Ureter (tissue), 1 donor: ENCODE data around the gene FBXO31. TPM values are rescaled to one million over a fixed set of nuclear protein-coding genes. Genes with fewer than 3 reads are reported as not detected.

ENCODE experiments used
- DNase-seq: peaks from one replicate; pipeline ENCODE4 v3.0.0-alpha.2; 2020; ENCODE audit warnings: low spot score
- total RNA-seq: library from RNA; stranded (reverse); gene quantifications from one replicate; pipeline ENCODE4 v1.2.4, GENCODE V29; 2023
- donor health status: DM: yes; HTN: yes; CAD: no.

Gene FBXO31
- 52.1 TPM for total RNA-seq

DNA sequence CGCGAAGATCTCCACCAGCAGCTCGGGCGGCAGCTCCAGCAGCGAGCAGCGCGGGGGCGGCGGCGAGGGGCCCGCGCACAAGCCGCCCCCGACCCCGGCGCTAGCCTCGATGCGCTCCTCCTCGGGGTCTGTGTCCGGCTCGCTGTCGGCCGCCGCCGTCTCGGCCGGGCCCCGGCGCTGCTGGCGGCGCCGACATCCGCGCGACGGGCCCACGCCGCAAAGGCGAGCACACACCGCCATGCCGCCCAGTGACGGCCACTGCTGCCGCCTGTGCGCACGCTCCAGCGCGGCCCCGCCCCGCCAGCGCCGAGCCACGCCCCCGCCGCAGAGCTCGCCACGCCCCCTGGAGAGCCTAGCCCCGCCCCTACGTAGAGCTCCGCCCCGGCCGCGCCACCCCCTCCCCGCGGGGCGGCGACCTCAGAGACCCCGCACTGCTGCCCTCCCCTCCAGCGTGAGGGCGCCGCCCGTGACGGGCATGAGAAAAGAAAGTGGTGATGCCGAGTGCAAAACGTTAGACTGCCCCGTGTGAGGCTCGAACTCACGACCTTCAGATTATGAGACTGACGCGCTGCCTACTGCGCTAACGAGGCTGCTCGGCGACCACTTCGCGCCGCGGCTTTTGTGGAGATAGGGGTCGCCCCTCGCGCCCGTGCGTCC lies at the start of gene FBXO31:
FBXO31 (minus strand) TSS at position 272 of the 657 bp plus-strand sequence; CDS start at position 240, 32 bp downstream.
- DNase-seq, result peak; percentile 91

DNA sequence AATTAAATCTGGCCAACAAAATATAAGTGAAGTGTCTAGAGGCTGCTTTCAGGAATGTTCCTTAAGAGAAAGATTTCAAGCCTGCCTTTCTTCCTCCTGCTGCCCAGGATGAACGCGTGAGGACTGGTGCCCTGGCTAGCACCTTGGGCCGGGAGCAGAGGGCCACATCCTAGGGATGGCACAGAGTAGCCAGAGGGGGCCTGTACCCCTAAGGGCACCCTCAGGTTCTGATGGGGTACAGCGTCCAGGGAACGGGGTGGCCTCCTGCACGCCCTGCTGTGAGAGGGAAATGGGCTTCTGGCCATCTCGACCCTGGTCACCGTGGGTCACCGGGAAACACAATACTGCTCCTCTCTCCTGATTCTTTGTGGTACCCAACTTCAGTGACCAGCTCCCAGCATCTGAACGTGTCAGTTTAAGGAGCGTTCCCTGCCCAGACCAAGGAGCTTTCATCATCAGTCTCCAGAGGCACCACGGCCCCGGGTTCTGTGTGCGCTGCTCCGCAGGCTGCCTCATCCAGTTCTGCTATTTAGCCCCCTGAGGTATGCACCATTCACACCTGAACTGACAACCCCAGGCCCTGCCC lies 48.8 kb upstream of the FBXO31 start:
- no peak for DNase-seq

GRCh38 chr16:87431926-87432325 lies 48.4 kb upstream of the FBXO31 start:
- no peak for DNase-seq

DNA sequence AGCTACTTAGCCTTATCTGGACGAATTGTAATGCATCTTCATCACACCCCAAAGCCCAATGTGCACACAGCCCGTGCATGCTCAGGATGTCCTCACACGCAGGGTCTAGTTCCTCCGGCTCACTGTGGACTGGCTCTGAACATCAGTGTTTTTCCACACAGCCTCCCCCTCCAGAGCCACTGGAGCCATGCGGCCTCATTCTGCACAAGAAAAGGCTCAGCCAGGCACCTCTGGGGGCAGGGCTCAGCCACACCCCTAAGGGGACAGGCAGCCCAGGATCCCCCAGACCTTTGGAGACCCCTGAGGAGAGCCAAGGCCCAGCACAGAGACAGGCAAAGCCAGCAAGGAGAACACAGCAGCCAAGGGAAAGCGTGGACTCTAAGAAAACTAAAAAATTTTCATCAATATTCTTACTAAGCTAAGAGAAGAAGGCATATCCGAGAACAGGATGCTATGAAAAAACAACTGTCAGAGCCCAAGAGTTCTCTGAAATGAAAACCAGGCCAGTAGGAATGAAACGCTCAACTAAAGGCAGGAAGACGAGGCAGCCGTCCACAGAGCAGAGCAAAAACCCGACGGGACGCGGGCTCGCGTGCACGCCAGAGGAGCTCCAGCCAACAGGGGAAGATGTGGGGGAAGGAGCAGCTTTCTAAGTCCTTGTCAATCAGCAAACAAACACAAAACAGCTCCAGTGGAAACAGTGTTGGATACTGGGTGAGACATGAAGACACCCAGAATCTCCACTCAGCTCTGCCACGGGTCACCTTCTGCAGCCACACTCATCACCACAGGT lies 43.0 kb upstream of the FBXO31 start:
- DNase-seq, result no peak

- DNase-seq, result no peak
Observed at GRCh38 chr16:87425941-87426340, 42.4 kb upstream of the FBXO31 start.

DNA sequence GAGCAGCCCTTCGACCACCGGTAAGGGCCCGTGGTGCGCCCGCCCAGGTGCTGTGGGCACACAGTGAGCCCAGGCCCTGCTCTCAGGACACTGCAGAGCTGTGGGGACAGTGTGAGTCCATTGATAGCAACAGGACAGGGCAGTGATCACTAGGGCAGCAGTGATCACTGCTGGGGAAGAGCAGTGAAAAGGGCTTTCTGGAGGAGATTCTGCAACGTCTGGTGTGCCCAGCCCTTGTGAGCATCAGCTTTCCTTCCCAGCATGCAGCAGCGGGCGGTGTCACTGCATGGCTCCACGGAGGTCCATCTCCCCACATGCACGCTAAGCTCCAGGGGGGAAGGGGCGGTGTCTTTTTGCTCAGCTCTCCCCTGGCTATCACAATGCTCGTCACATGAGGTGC lies 40.7 kb upstream of the FBXO31 start:
- DNase-seq, result no peak

- no peak for DNase-seq
Observed at GRCh38 chr16:87423429-87423828, 39.9 kb upstream of the FBXO31 start.

GRCh38 chr16:87422106-87422505 lies 38.5 kb upstream of the FBXO31 start:
- DNase-seq, result no peak

GRCh38 chr16:87421003-87421912 lies 37.7 kb upstream of the FBXO31 start:
- no peak for DNase-seq

GRCh38 chr16:87420026-87421002 lies 36.7 kb upstream of the FBXO31 start:
- DNase-seq, result no peak

GRCh38 chr16:87418644-87419043 lies 35.1 kb upstream of the FBXO31 start:
- DNase-seq, result no peak

- DNase-seq, result no peak
Observed at GRCh38 chr16:87418216-87418615, 34.6 kb upstream of the FBXO31 start.

GRCh38 chr16:87417528-87417910 lies 33.9 kb upstream of the FBXO31 start:
- no peak for DNase-seq

DNA sequence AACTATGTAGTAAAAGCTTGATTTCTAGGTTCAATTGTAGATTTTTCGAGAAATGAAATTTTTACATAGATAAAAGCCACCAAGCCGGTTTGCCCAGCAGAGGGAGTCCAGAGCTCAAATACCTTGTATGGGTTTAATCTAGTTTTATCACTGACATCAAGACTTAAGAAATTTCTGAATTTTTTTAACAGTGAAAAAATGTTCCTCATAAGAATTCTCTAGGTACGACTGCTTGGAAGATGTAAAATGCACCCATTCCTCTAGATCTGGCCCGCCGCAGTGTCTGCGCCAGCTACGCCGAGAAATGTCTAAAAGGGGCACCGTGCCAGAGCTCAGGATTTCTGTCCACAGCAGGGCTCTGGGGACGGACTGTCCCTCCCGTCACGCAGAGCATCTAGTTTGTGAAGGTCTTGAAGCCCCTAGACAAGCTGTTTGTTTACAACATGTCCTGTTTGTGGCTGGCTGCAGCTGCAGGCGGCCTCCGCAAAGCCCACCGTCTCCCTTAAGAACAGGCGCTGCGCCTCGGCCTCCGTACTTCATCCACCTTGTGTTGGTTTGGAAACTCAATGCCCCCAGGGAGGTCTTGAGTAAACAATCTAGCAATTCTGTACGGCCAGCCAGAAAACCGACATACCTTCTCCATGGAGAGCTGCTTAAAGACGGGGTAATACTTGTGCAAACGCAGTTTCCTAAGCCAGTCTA lies 33.4 kb upstream of the FBXO31 start:
- DNase-seq, result no peak

DNA sequence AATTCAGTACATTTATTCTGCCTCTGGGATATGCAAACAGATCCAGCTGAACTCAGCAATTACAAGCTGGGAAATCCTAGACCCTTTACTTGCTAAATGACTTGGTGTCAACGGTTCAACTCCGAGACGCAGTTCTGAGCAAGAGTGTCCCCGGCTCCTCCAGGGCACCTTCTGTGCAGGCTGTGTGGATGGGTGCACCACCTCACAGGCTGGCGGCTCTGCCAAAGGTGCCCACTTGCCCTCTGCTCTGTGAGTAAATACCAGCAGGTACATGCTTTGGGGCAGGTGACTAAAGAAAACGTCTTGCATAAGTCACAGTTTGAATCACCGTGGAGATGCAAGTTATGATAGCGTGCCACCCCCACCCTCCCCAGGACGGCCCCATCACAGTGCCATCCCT lies 31.9 kb upstream of the FBXO31 start:
- no peak for DNase-seq

GRCh38 chr16:87414251-87414680 lies 30.7 kb upstream of the FBXO31 start:
- DNase-seq, result no peak

DNA sequence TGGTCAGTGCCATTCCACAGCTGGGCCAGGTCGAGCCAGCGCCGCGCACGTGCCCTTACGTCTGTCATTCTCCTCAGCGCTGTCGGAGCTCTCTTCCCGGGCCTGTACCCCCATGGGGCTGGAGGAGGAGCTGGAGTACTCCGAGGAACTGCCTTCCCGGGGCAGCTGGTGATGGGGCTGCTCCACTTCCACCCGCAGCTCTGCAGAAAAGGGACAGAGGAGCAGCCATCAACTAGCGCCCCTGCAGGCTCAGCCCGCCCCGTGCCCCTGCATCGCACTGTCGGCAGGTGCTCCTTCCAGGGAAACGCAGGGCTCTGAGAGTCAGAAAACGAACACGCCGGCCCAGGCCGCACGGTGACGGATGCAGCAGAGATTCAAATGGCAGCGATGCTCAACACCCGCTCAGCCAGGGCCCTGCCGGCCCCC lies 29.4 kb upstream of the FBXO31 start:
- no peak for DNase-seq

DNA sequence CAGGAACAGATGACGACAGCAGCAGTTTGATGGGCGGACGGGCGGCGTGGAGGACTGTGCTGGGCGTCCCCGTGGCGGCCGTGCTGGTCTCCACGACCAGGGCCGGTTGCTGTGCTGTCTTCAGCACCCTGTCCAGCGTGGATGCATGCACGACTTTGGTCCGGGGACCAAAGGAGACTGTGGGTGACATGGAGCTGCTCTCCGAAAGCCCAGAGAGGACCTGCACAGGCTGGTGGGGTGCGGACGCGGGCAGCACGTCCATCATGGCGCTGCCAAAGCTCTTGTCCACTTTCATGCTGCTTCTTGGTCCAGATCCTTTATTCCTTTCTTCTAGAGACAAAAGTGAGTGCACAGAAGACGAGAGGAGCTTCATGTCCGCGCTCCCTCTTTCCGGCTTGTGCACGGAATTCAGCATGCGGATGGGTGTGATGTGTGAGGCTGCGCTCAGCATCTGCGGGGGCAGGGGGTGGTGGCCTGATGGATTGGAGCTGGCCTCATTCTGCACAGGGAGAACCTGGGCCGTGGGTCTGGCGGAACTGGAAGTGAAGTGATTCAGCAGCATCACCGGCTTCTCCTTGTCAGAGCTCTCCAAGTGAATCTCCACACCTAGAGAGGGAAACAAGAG lies 28.9 kb upstream of the FBXO31 start:
- DNase-seq, result no peak
